T-helper 22 cell (primary cell): ENCODE results near the gene OR9A2.

Source experiments
- DNase-seq: peaks from one replicate; pipeline ENCODE4 v3.0.0-alpha.2; 2020; ENCODE audit warnings: low read depth

The OR9A2 gene

GRCh38 chr7:143027032-143027431 is at the start of gene OR9A2:
TSS of gene OR9A2 (minus strand) at chr7:143027132. CDS start at chr7:143027132, 0 bp downstream.
- DNase-seq: no peak

GRCh38 chr7:143074141-143074540 is 47.2 kb upstream of the OR9A2 start:
- no peak for DNase-seq

DNA sequence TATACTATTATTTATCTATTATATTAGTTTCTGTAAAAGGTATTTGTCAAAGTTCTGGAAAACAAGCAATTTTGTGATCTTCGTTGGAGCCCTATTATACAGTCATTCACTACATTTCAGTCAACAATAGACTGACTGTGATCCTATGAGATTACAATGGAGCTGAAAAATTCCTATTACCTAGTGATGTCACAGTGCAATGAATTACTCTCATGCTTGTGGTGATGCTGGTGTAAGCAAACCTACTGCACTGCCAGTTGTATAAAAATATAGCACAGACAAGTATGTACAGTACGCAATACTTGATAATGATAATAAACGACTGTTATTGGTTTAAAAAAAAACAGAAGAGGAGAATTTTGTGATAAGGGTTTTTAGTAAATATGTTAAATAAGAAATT is 46.6 kb upstream of the OR9A2 start:
- DNase-seq: no peak

GRCh38 chr7:143069912-143070500 is 43.1 kb upstream of the OR9A2 start:
- DNase-seq: no peak

- DNase-seq: no peak
These were observed 41.5 kb upstream of the OR9A2 start for GRCh38 chr7:143068446-143068845.

- no peak for DNase-seq
These were observed 36.8 kb upstream of the OR9A2 start for GRCh38 chr7:143063741-143064140.

DNA sequence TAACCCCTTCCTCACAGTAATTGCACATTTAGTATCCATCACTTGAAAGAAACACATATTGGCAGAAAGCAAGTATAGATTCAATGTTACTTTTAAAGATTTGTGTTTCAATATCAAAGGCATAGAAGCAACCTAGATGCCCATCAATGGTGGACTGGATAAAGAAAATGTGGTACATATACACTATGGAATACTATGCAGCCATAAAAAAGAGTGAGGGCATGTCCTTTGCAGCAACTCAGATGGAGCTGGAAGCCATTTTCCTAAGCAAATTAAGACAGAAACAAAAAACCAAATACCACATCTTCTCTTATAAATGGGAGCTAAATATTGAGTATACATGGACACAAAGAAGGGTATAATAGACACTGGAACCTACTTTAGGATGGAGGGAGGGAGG is 28.8 kb upstream of the OR9A2 start:
- DNase-seq: no peak

- DNase-seq: no peak
These were observed 27.7 kb upstream of the OR9A2 start for GRCh38 chr7:143054621-143055020.

- DNase-seq: no peak
These were observed 25.1 kb upstream of the OR9A2 start, which contains the start of gene OR6V1 for GRCh38 chr7:143052041-143052440. TSS of gene OR6V1 (plus strand) at chr7:143052341. CDS start at chr7:143052341, 0 bp downstream.

GRCh38 chr7:143050931-143051330 is 24.0 kb upstream of the OR9A2 start:
- DNase-seq: no peak

DNA sequence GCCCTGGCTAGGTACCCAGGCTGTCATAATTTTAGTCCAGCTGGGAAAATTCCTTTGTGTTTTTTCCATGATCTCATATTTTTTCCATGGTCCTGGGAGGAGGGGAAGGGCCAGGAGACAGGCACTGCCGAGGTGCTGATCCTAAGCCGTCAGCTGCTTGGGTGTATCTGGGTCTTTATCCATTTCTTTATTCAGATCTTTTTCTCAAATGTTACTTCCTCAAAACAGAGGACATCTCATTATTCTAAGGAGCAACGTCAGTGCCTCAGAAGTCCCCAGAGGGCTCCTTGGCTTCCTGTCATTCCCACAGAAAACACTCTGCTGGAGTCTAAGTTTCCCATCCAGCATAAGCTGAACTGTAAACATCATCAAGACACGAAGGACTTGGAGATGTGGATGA is 22.4 kb upstream of the OR9A2 start:
- no peak for DNase-seq

DNA sequence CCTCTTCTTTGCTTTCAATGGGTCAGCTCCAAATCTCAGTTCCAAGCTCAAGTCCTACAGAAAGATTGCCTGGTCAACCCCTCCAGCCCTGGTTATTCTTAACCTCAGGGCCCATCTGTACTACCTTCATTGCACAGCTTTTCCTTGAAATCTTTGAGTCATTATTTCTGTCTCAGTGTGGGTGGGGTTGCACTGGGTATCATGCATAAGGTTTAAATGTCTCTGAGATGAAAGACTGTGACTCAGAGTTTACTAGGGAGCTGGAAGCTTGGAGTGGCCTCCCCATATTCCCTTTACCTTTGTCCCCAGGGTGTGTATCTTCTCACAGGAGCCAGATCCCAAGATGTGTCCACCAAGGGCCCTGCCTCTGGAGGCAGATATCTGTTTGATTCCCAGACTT is 21.9 kb upstream of the OR9A2 start:
- DNase-seq: no peak

- DNase-seq: no peak
These were observed 20.4 kb upstream of the OR9A2 start for GRCh38 chr7:143047326-143047725.

GRCh38 chr7:143046426-143046851 is 19.5 kb upstream of the OR9A2 start:
- no peak for DNase-seq

DNA sequence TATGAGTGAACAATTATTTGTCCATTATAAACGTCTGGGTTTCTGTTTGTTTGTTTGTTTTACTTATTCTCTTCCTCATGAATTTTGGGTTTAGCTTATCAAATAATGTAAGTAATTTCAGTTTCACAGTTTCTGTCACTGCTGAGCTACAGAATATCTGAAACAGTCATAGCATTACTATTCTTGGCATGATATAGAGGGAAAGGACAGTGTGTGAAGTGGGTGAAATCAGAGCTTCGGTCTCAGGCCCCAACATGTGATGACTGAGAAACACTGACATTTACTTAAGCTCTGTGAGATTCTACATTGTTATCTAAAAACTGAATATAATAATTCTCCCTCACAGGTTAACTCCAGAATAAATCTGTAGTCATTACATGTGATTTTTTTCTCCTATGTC is 16.5 kb upstream of the OR9A2 start:
- no peak for DNase-seq

- no peak for DNase-seq
These were observed 15.9 kb upstream of the OR9A2 start for GRCh38 chr7:143042790-143043271.

GRCh38 chr7:143042159-143042789 is 15.3 kb upstream of the OR9A2 start:
- no peak for DNase-seq

DNA sequence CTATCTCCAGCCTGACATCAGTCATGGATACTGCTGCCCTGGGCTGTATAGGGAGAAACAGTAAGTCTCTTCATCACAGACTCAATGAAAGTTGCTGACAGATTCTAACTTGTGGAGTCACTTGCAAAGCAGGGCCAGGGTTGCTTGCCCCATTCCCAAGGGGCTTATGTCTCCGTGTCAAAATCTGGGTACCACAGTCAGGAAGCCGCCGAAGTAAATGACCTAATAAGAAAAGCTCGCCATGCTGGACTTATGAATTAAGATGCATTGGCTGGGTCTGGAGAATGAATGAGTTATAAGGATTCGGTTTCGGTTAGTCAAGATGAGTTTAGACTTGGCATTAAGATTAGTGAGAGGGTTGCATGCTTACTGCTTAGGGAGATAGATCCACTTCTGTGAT is 14.4 kb upstream of the OR9A2 start:
- DNase-seq: no peak

- no peak for DNase-seq
These were observed 13.3 kb upstream of the OR9A2 start for GRCh38 chr7:143040209-143040715.

GRCh38 chr7:143038635-143039034 is 11.7 kb upstream of the OR9A2 start:
- DNase-seq: no peak

- DNase-seq: no peak
These were observed 751 bp upstream of the OR9A2 start for GRCh38 chr7:143027683-143028082.

- no peak for DNase-seq
These were observed 1.6 kb downstream of the OR9A2 start for GRCh38 chr7:143025371-143025770.

GRCh38 chr7:143023047-143023446 is 3.9 kb downstream of the OR9A2 start:
- DNase-seq: no peak

DNA sequence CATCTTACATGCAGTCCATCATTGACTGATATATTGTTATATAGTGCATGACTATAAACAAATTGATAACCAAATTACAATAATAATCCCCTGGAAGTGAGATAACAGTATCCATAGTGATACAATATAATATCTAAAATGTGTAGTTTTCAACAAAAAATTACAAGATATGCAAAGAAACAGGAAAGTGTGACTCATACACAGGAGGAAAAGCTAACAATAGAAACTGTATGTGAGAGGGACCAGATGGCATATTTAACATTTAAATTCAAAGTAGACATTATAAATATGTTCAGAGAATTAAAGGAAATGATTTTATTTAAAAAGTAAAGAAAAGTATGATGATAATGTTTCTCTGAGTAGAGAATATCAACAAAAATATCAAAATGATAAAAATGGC is 8.0 kb downstream of the OR9A2 start:
- DNase-seq: no peak
